Fibroblast of pulmonary artery (primary cell): ENCODE results near the gene POGZ.

ENCODE experiments used
- DNase-seq: peaks from one replicate; pipeline ENCODE4 v3.0.0-alpha.2; 2010; ENCODE audit warnings: low read depth
- H3K4me3 ChIP-seq: replicated peaks from 2 replicates; pipeline ENCODE4 v1.5.1; 2011; ENCODE audit warnings: low read depth, mild to moderate bottlenecking, control low read depth, low read length, moderate library complexity
- CTCF ChIP-seq: IDR thresholded peaks from 2 replicates; pipeline ENCODE4 v1.5.1; 2011; ENCODE audit warnings: mild to moderate bottlenecking, control low read depth, low read length, inconsistent platforms; ENCODE audit errors: missing control alignments

Gene POGZ

GRCh38 chr1:151478140-151478812, 19.0 kb upstream of the POGZ start:
- H3K4me3 ChIP-seq = no peak overlapping the region
- no peak for DNase-seq
- TF ChIP-seq CTCF = no peak

GRCh38 chr1:151477066-151477465, 17.8 kb upstream of the POGZ start:
- DNase-seq = no peak
- no peak overlapping the region for H3K4me3 ChIP-seq
- no peak for TF ChIP-seq CTCF

GRCh38 chr1:151476083-151476482, 16.8 kb upstream of the POGZ start:
- TF ChIP-seq CTCF = no peak
- H3K4me3 ChIP-seq = no peak overlapping the region
- no peak for DNase-seq

- TF ChIP-seq CTCF = no peak
- no peak overlapping the region for H3K4me3 ChIP-seq
- DNase-seq = no peak
Observed at GRCh38 chr1:151475175-151475574, 15.9 kb upstream of the POGZ start.

GRCh38 chr1:151474745-151475144, 15.5 kb upstream of the POGZ start:
- no peak overlapping the region for H3K4me3 ChIP-seq
- TF ChIP-seq CTCF = no peak
- no peak for DNase-seq

GRCh38 chr1:151472856-151473731, 13.8 kb upstream of the POGZ start:
- peak; percentile 65 for DNase-seq
- TF ChIP-seq CTCF = no peak
- peak overlapping the region; percentile 49 for H3K4me3 ChIP-seq
